ENCODE measurements around the gene EFTUD2. TPM values are rescaled to one million over a fixed set of nuclear protein-coding genes. Genes with fewer than 3 reads are reported as not detected.

EFTUD2 gene
- polyA plus RNA-seq, 1 experiment = 121 TPM

GRCh38 chr17:44911133-44912001 lies 12.1 kb upstream of the EFTUD2 start:
- DNase-seq (ENCODE audit: low read depth) = no peak
- no peaks in the 10 kb centered on the region for H3K36me3 ChIP-seq (ENCODE audit: control insufficient read depth, insufficient read depth, low read length)
- H3K27me3 ChIP-seq (ENCODE audit: control insufficient read depth, insufficient read depth, low read length) = 0 out of 2 replicates have a peak, but pooled peaks cover 1% of the 10 kb centered on the region
- ChIA-PET CTCF (interaction anchor here (0.9 to 3.3 kb wide), 9 partner anchors 10 to 286 kb away, joined by 3 to 42 read pairs (median 5); partner anchors contain the start of genes ACBD4 and EFTUD2), POLR2A (interaction anchor here (0.6 kb wide), 1 partner anchor 181 kb away, joined by 8 read pairs; no protein-coding TSS in a partner anchor)
- TF ChIP-seq CTCF (IDR thresholded peaks at IDR 0.05; ENCODE audit: insufficient read depth, low read depth, low read length) = peak; percentile 62
- no peak overlapping the region for H3K4me3 ChIP-seq (ENCODE audit: low read depth, low read length)

- no peak overlapping the region for H3K4me3 ChIP-seq (ENCODE audit: low read depth, low read length)
- CTCF ChIA-PET = interaction anchor here (0.9 to 3.3 kb wide), 13 partner anchors 9 to 287 kb away, joined by 3 to 42 read pairs (median 4); partner anchors contain the start of genes ACBD4 and EFTUD2
- no peak for TF ChIP-seq CTCF (IDR thresholded peaks at IDR 0.05; ENCODE audit: insufficient read depth, low read depth, low read length)
- POLR2A ChIA-PET = interaction anchor here (0.6 kb wide), 1 partner anchor 182 kb away, joined by 8 read pairs; no protein-coding TSS in a partner anchor
- H3K27me3 ChIP-seq (ENCODE audit: control insufficient read depth, insufficient read depth, low read length) = 0 out of 2 replicates have a peak, but pooled peaks cover 1% of the 10 kb centered on the region
- no peak for DNase-seq (ENCODE audit: low read depth)
- no peaks in the 10 kb centered on the region for H3K36me3 ChIP-seq (ENCODE audit: control insufficient read depth, insufficient read depth, low read length)
Observed at GRCh38 chr17:44910231-44911106, 11.2 kb upstream of the EFTUD2 start.

- Histone ChIP-seq H3K4me3 (ENCODE audit: low read depth, low read length) (no peak overlapping the region), H3K27me3 (ENCODE audit: control insufficient read depth, insufficient read depth, low read length) (0 out of 2 replicates have a peak, but pooled peaks cover 1% of the 10 kb centered on the region), H3K36me3 (ENCODE audit: control insufficient read depth, insufficient read depth, low read length) (no peaks in the 10 kb centered on the region)
- TF ChIP-seq CTCF (IDR thresholded peaks at IDR 0.05; ENCODE audit: insufficient read depth, low read depth, low read length) = no peak
- peak; percentile 63 for DNase-seq (ENCODE audit: low read depth)
- ChIA-PET CTCF (interaction anchor here (0.8 to 3.3 kb wide), 11 partner anchors 8 to 226 kb away, joined by 3 to 42 read pairs (median 4); partner anchors contain the start of gene ACBD4), POLR2A (no interaction called here)
Observed at GRCh38 chr17:44909681-44910144, 10.5 kb upstream of the EFTUD2 start.

- CTCF ChIA-PET = interaction anchor here (0.8 to 3.3 kb wide), 7 partner anchors 7 to 226 kb away, joined by 3 to 42 read pairs (median 4); partner anchors contain the start of gene ACBD4
- no peak for DNase-seq (ENCODE audit: low read depth)
- Histone ChIP-seq H3K36me3 (ENCODE audit: control insufficient read depth, insufficient read depth, low read length) (no peaks in the 10 kb centered on the region), H3K4me3 (ENCODE audit: low read depth, low read length) (no peak overlapping the region), H3K27me3 (ENCODE audit: control insufficient read depth, insufficient read depth, low read length) (0 out of 2 replicates have a peak, but pooled peaks cover 1% of the 10 kb centered on the region)
- TF ChIP-seq CTCF (IDR thresholded peaks at IDR 0.05; ENCODE audit: insufficient read depth, low read depth, low read length) = no peak
- POLR2A ChIA-PET = no interaction called here
Observed at GRCh38 chr17:44908761-44909326, 9.6 kb upstream of the EFTUD2 start.

Data from BJ (cell line).